ENCODE measurements around the gene PFDN1.

The PFDN1 gene

DNA sequence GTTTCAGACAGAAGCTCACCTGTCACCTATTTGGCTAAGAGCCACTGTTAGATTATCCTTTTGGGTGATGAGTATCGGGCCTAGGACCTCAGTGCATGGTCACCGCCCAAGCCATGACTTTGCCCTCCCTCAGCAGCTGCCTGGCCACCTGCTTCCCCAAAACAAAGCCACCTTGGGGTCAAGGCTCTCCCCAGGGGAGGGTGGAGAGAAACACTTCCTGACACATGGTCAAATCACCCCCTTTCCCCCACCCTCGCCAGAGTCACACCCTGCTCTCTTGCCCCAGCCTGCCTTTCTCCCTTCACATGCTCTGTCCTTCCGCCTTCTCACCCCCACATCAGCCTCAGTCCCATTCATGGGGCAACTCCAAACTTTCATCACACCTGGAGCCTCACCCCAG is 45.2 kb upstream of the PFDN1 start:
- peak in 1 of 2 experiments; percentile 9 for DNase-seq (ENCODE audit: low read depth in 1 of 2, low spot score in 1 of 2)
- no peak for TF ChIP-seq SPI1 (IDR thresholded peaks at IDR 0.05; ENCODE audit: borderline replicate concordance, low read depth)
- no peak for TF ChIP-seq POLR2AphosphoS5 (IDR thresholded peaks at IDR 0.05; ENCODE audit: low read depth)
- TF ChIP-seq REST (IDR thresholded peaks at IDR 0.05; ENCODE audit: insufficient replicate concordance, low read depth), result no peak
- TF ChIP-seq CTCF (IDR thresholded peaks at IDR 0.05; ENCODE audit: insufficient read depth, low read length), result no peak
- no peak for TF ChIP-seq GABPA (IDR thresholded peaks at IDR 0.05; ENCODE audit: low read depth)

GRCh38 chr5:140347360-140347759 is 44.5 kb upstream of the PFDN1 start:
- Histone ChIP-seq H3K27me3 (ENCODE audit: insufficient read depth, poor library complexity, severe bottlenecking) (no peaks in the 10 kb centered on the region), H3K4me3 (replicated peaks; ENCODE audit: insufficient read depth, low read length) (no peak overlapping the region), H3K27ac (replicated peaks) (no peak overlapping the region)
- no peak for DNase-seq (ENCODE audit: low read depth in 1 of 2, low spot score in 1 of 2)
- TF ChIP-seq GABPA (IDR thresholded peaks at IDR 0.05; ENCODE audit: low read depth) (no peak), REST (IDR thresholded peaks at IDR 0.05; ENCODE audit: insufficient replicate concordance, low read depth) (no peak), SPI1 (IDR thresholded peaks at IDR 0.05; ENCODE audit: borderline replicate concordance, low read depth) (no peak), CTCF (IDR thresholded peaks at IDR 0.05; ENCODE audit: insufficient read depth, low read length) (no peak), POLR2AphosphoS5 (IDR thresholded peaks at IDR 0.05; ENCODE audit: low read depth) (no peak)

More for the DNA sequence above, 45.2 kb upstream of the PFDN1 start:
- Histone ChIP-seq H3K27me3 (ENCODE audit: insufficient read depth, poor library complexity, severe bottlenecking) (no peaks in the 10 kb centered on the region), H3K4me3 (replicated peaks; ENCODE audit: insufficient read depth, low read length) (no peak overlapping the region), H3K27ac (replicated peaks) (no peak overlapping the region)

GRCh38 chr5:140346348-140347221 is 43.7 kb upstream of the PFDN1 start, which contains the start of gene HBEGF:
TSS of gene HBEGF (minus strand) at chr5:140346603. CDS start at chr5:140346328, 275 bp downstream.
- TF ChIP-seq SPI1 (IDR thresholded peaks at IDR 0.05; ENCODE audit: borderline replicate concordance, low read depth) (no peak), POLR2AphosphoS5 (IDR thresholded peaks at IDR 0.05; ENCODE audit: low read depth) (no peak), REST (IDR thresholded peaks at IDR 0.05; ENCODE audit: insufficient replicate concordance, low read depth) (no peak), CTCF (IDR thresholded peaks at IDR 0.05; ENCODE audit: insufficient read depth, low read length) (peak; percentile 45), GABPA (IDR thresholded peaks at IDR 0.05; ENCODE audit: low read depth) (no peak)
- Histone ChIP-seq H3K27ac (replicated peaks) (peak within 1 kb of the TSS; percentile 36), H3K4me3 (replicated peaks; ENCODE audit: insufficient read depth, low read length) (peak within 1 kb of the TSS; percentile 77), H3K27me3 (ENCODE audit: insufficient read depth, poor library complexity, severe bottlenecking) (no peaks in the 10 kb centered on the region)
- peak; percentile 49 to 54 for DNase-seq (ENCODE audit: low read depth in 1 of 2, low spot score in 1 of 2)

Data from HL-60 (cell line).